ENCODE measurements around the gene OSER1. TPM values are rescaled to one million over a fixed set of nuclear protein-coding genes. Genes with fewer than 3 reads are reported as not detected.

The OSER1 gene
- total and polyA plus RNA-seq, 7 experiments from 2014 or later = 25.0 to 115 (median 43.0) TPM

GRCh38 chr20:44200983-44201382, 9.6 kb downstream of the OSER1 start:
- DNase-seq (no peak), ATAC-seq (no peak)
- ChIA-PET CTCF (no interaction called here), POLR2A (no interaction called here)
- no peaks in the 10 kb centered on the region for H3K27me3 ChIP-seq (ENCODE audit: control insufficient read depth in 2 of 2, insufficient read depth in 2 of 2, low read length in 2 of 2)
- H3K36me3 ChIP-seq (ENCODE audit: control insufficient read depth in 2 of 3, insufficient read depth in 3 of 3, low read length in 3 of 3) = peaks cover 23 to 79% (median 39%) of the 10 kb centered on the region in 3 experiments
- intact Hi-C loops (cut with micrococcal nuclease) = no loop called here
- H3K36me3 Mint-ChIP-seq = peaks cover 8 to 64% (median 46%) of the 10 kb centered on the region in 5 donors
- no peaks in the 10 kb centered on the region for H3K27me3 Mint-ChIP-seq
- H3K4me3 Mint-ChIP-seq = no peak overlapping the region
- no peak overlapping the region for H3K27ac ChIP-seq (ENCODE audit: low read depth, low read length)
- H3K27ac Mint-ChIP-seq = peak overlapping the region in 2 of 9 donors; percentile 25 to 83
- H3K9me3 ChIP-seq (ENCODE audit: control insufficient read depth in 2 of 3, low read length in 3 of 3) = no peaks in the 10 kb centered on the region
- peaks cover 0 to 2% (median 0%) of the 10 kb centered on the region in 11 donors for H3K9me3 Mint-ChIP-seq
- no peaks in the 10 kb centered on the region for H3K4me1 ChIP-seq (ENCODE audit: control insufficient read depth in 2 of 2, insufficient read depth in 2 of 2, low read length in 2 of 2)
- no peak overlapping the region for H3K4me3 ChIP-seq (ENCODE audit: low read length)
- peaks cover 18 to 60% (median 47%) of the 10 kb centered on the region in 7 donors for H3K4me1 Mint-ChIP-seq

GRCh38 chr20:44200371-44200770, 10.2 kb downstream of the OSER1 start:
- peaks cover 0 to 2% (median 0%) of the 10 kb centered on the region in 11 donors for H3K9me3 Mint-ChIP-seq

GRCh38 chr20:44199877-44200276, 10.7 kb downstream of the OSER1 start:
- Histone ChIP-seq H3K9me3 (ENCODE audit: control insufficient read depth in 2 of 3, low read length in 3 of 3) (no peaks in the 10 kb centered on the region), H3K4me3 (ENCODE audit: low read length) (no peak overlapping the region), H3K27me3 (ENCODE audit: control insufficient read depth in 2 of 2, insufficient read depth in 2 of 2, low read length in 2 of 2) (no peaks in the 10 kb centered on the region), H3K36me3 (ENCODE audit: control insufficient read depth in 2 of 3, insufficient read depth in 3 of 3, low read length in 3 of 3) (peaks cover 23 to 73% (median 41%) of the 10 kb centered on the region in 3 experiments), H3K4me1 (ENCODE audit: control insufficient read depth in 2 of 2, insufficient read depth in 2 of 2, low read length in 2 of 2) (no peaks in the 10 kb centered on the region), H3K27ac (ENCODE audit: low read depth, low read length) (no peak overlapping the region)
- intact Hi-C loops (cut with micrococcal nuclease) = loop anchor here in 1 of 2 donors (1.0 kb wide), 1 partner anchor 10 kb away; the partner anchor contains the start of gene OSER1
- H3K27ac Mint-ChIP-seq = peak overlapping the region in 5 of 9 donors; percentile 13 to 92 (median 31)
- peaks cover 20 to 58% (median 44%) of the 10 kb centered on the region in 7 donors for H3K4me1 Mint-ChIP-seq
- CTCF ChIA-PET = interaction anchor here (1.0 kb wide), 1 partner anchor 17 kb away, joined by 4 read pairs; no protein-coding TSS in a partner anchor
- ATAC-seq (no peak), DNase-seq (no peak)
- H3K9me3 Mint-ChIP-seq = peaks cover 0 to 2% (median 0%) of the 10 kb centered on the region in 11 donors
- peaks cover 8 to 64% (median 46%) of the 10 kb centered on the region in 5 donors for H3K36me3 Mint-ChIP-seq
- peak overlapping the region in 1 of 10 donors; percentile 88 for H3K4me3 Mint-ChIP-seq
- POLR2A ChIA-PET = interaction anchor here (0.6 kb wide), 1 partner anchor 10 kb away, joined by 3 read pairs; no protein-coding TSS in a partner anchor
- no peaks in the 10 kb centered on the region for H3K27me3 Mint-ChIP-seq

More at GRCh38 chr20:44200371-44200770, 10.2 kb downstream of the OSER1 start:
- CTCF ChIA-PET = interaction anchor here (1.0 kb wide), 1 partner anchor 17 kb away, joined by 4 read pairs; no protein-coding TSS in a partner anchor
- Mint-ChIP-seq H3K27ac (peak overlapping the region in 4 of 9 donors; percentile 25 to 50 (median 33)), H3K4me1 (peaks cover 20 to 62% (median 45%) of the 10 kb centered on the region in 7 donors), H3K27me3 (no peaks in the 10 kb centered on the region), H3K4me3 (no peak overlapping the region), H3K36me3 (peaks cover 8 to 66% (median 46%) of the 10 kb centered on the region in 5 donors)
- no peaks in the 10 kb centered on the region for H3K27me3 ChIP-seq (ENCODE audit: control insufficient read depth in 2 of 2, insufficient read depth in 2 of 2, low read length in 2 of 2)
- intact Hi-C loops (cut with micrococcal nuclease) = no loop called here
- ATAC-seq (no peak), DNase-seq (no peak)
- no peaks in the 10 kb centered on the region for H3K4me1 ChIP-seq (ENCODE audit: control insufficient read depth in 2 of 2, insufficient read depth in 2 of 2, low read length in 2 of 2)
- H3K9me3 ChIP-seq (ENCODE audit: control insufficient read depth in 2 of 3, low read length in 3 of 3) = no peaks in the 10 kb centered on the region
- peaks cover 23 to 78% (median 41%) of the 10 kb centered on the region in 3 experiments for H3K36me3 ChIP-seq (ENCODE audit: control insufficient read depth in 2 of 3, insufficient read depth in 3 of 3, low read length in 3 of 3)
- H3K4me3 ChIP-seq (ENCODE audit: low read length) = no peak overlapping the region
- H3K27ac ChIP-seq (ENCODE audit: low read depth, low read length) = no peak overlapping the region
- POLR2A ChIA-PET = no interaction called here

GRCh38 chr20:44198872-44199271, 11.7 kb downstream of the OSER1 start:
- Mint-ChIP-seq H3K27ac (peak overlapping the region in 4 of 9 donors; percentile 9 to 92 (median 18)), H3K4me1 (peaks cover 20 to 51% (median 39%) of the 10 kb centered on the region in 7 donors), H3K27me3 (no peaks in the 10 kb centered on the region), H3K4me3 (peak overlapping the region in 1 of 10 donors; percentile 88), H3K9me3 (peaks cover 0 to 2% (median 0%) of the 10 kb centered on the region in 11 donors), H3K36me3 (peaks cover 8 to 64% (median 44%) of the 10 kb centered on the region in 5 donors)
- intact Hi-C loops (cut with micrococcal nuclease) = loop anchor here in 1 of 2 donors (1.0 kb wide), 1 partner anchor 11 kb away; the partner anchor contains the start of gene OSER1
- Histone ChIP-seq H3K9me3 (ENCODE audit: control insufficient read depth in 2 of 3, low read length in 3 of 3) (no peaks in the 10 kb centered on the region), H3K4me3 (ENCODE audit: low read length) (no peak overlapping the region), H3K36me3 (ENCODE audit: control insufficient read depth in 2 of 3, insufficient read depth in 3 of 3, low read length in 3 of 3) (peaks cover 23 to 65% (median 41%) of the 10 kb centered on the region in 3 experiments), H3K27ac (ENCODE audit: low read depth, low read length) (no peak overlapping the region), H3K4me1 (ENCODE audit: control insufficient read depth in 2 of 2, insufficient read depth in 2 of 2, low read length in 2 of 2) (no peaks in the 10 kb centered on the region), H3K27me3 (ENCODE audit: control insufficient read depth in 2 of 2, insufficient read depth in 2 of 2, low read length in 2 of 2) (no peaks in the 10 kb centered on the region)
- POLR2A ChIA-PET = no interaction called here
- CTCF ChIA-PET = no interaction called here
- ATAC-seq = peak; percentile 54
- DNase-seq = peak in 1 of 9 donors; percentile 35

GRCh38 chr20:44196271-44196670, 14.3 kb downstream of the OSER1 start:
- ChIA-PET CTCF (interaction anchor here (0.8 to 1.9 kb wide), 2 partner anchors 79 to 413 kb away, joined by 3 to 11 read pairs; no protein-coding TSS in a partner anchor), POLR2A (no interaction called here)
- DNase-seq (peak in 1 of 9 donors; percentile 14), ATAC-seq (peak; percentile 50)
- H3K9me3 Mint-ChIP-seq = peaks cover 0 to 2% (median 0%) of the 10 kb centered on the region in 11 donors
- no peak overlapping the region for H3K27ac ChIP-seq (ENCODE audit: low read depth, low read length)
- H3K4me3 Mint-ChIP-seq = no peak overlapping the region
- H3K27me3 Mint-ChIP-seq = peaks cover 0 to 6% (median 0%) of the 10 kb centered on the region in 5 donors
- no peaks in the 10 kb centered on the region for H3K4me1 ChIP-seq (ENCODE audit: control insufficient read depth in 2 of 2, insufficient read depth in 2 of 2, low read length in 2 of 2)
- peak overlapping the region in 2 of 9 donors; percentile 22 to 30 for H3K27ac Mint-ChIP-seq
- no peak overlapping the region for H3K4me3 ChIP-seq (ENCODE audit: low read length)
- no peaks in the 10 kb centered on the region for H3K9me3 ChIP-seq (ENCODE audit: control insufficient read depth in 2 of 3, low read length in 3 of 3)
- peaks cover 8 to 46% (median 31%) of the 10 kb centered on the region in 5 donors for H3K36me3 Mint-ChIP-seq
- no peaks in the 10 kb centered on the region for H3K27me3 ChIP-seq (ENCODE audit: control insufficient read depth in 2 of 2, insufficient read depth in 2 of 2, low read length in 2 of 2)
- H3K4me1 Mint-ChIP-seq = peaks cover 16 to 29% (median 20%) of the 10 kb centered on the region in 7 donors
- intact Hi-C loops (cut with micrococcal nuclease) = no loop called here
- H3K36me3 ChIP-seq (ENCODE audit: control insufficient read depth in 2 of 3, insufficient read depth in 3 of 3, low read length in 3 of 3) = peaks cover 17 to 47% (median 37%) of the 10 kb centered on the region in 3 experiments

- Histone ChIP-seq H3K27me3 (ENCODE audit: control insufficient read depth in 2 of 2, insufficient read depth in 2 of 2, low read length in 2 of 2) (no peaks in the 10 kb centered on the region), H3K9me3 (ENCODE audit: control insufficient read depth in 2 of 3, low read length in 3 of 3) (no peaks in the 10 kb centered on the region), H3K27ac (ENCODE audit: low read depth, low read length) (no peak overlapping the region), H3K36me3 (ENCODE audit: control insufficient read depth in 2 of 3, insufficient read depth in 3 of 3, low read length in 3 of 3) (peaks cover 17 to 40% (median 30%) of the 10 kb centered on the region in 3 experiments), H3K4me3 (ENCODE audit: low read length) (no peak overlapping the region), H3K4me1 (ENCODE audit: control insufficient read depth in 2 of 2, insufficient read depth in 2 of 2, low read length in 2 of 2) (no peaks in the 10 kb centered on the region)
- Mint-ChIP-seq H3K36me3 (peaks cover 6 to 40% (median 24%) of the 10 kb centered on the region in 5 donors), H3K27ac (peak overlapping the region in 4 of 9 donors; percentile 0 to 79 (median 42)), H3K4me1 (peaks cover 12 to 22% (median 16%) of the 10 kb centered on the region in 7 donors), H3K27me3 (peaks cover 0 to 9% (median 0%) of the 10 kb centered on the region in 5 donors), H3K9me3 (peaks cover 0 to 2% (median 0%) of the 10 kb centered on the region in 11 donors), H3K4me3 (no peak overlapping the region)
- DNase-seq (no peak), ATAC-seq (no peak)
- ChIA-PET CTCF (interaction anchor here (0.6 to 1.9 kb wide), 3 partner anchors 79 to 413 kb away, joined by 3 to 11 read pairs (median 4); partner anchors contain the start of gene FITM2), POLR2A (no interaction called here)
- intact Hi-C loops (cut with micrococcal nuclease) = no loop called here
Observed at GRCh38 chr20:44195605-44196004, 15.0 kb downstream of the OSER1 start.

Data from naive thymus-derived CD4-positive, alpha-beta T cell (primary cell).